Measurements from ENCODE around the gene DMWD. TPM values are rescaled to one million over a fixed set of nuclear protein-coding genes. Genes with fewer than 3 reads are reported as not detected.

The DMWD gene
- total and polyA plus RNA-seq, 2 donors (not counting 1 experiment from before 2014, with no cell fraction given): 25.1 to 86.4 TPM

DNA sequence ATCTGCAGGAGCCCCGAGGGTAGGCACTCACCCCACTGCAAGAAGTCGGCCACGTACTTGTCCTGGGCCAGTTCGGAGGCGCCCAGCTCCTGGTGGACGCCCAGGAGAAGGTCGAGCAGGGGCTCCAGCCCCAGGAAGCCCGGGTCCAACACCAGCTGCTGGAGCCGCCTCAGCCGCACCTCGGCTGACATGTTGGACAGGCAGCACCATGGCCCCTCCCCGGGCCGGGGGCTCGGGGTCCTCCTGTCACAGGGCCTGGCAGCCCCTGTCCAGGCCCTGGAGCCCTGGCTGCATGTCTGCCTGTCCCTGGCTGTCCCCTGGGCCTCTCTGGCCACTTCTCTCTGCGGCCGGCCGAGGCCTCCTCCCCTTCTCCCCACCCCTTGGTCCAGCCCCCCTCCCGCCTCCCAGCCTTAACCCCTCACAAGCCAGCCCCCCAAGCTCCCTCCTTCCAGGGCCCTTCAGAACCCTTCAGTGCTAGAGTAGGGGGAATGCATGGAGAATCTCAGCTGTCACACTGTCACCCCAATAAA is 10.4 kb downstream of the DMWD start, which contains the start of gene DMPK:
Gene DMPK (minus strand): TSS at position 329 of the 530 bp plus-strand sequence. CDS start 138 bp downstream, at position 191.
- no peaks in the 10 kb centered on the region for H3K9me3 Mint-ChIP-seq (ENCODE audit: insufficient read depth)
- peaks cover 0 to 4% (median 0%) of the 10 kb centered on the region in 3 donors for H3K9me3 ChIP-seq (ENCODE audit: control extremely low read depth in 1 of 3, control insufficient read depth in 2 of 3, insufficient read depth in 1 of 3, low read length in 2 of 3)
- peaks cover 10% of the 10 kb centered on the region for H3K27me3 Mint-ChIP-seq
- ChIA-PET POLR2A (interaction anchor here (0.5 to 1.2 kb wide), 3 partner anchors 11 to 26 kb away, joined by 3 to 4 read pairs (median 4); no protein-coding TSS in a partner anchor), CTCF (interaction anchor here (2.2 kb wide), 1 partner anchor 17 kb away, joined by 10 read pairs; no protein-coding TSS in a partner anchor)
- H3K4me3 ChIP-seq (ENCODE audit: control extremely low read depth in 1 of 5, extremely low read depth in 1 of 5, insufficient read depth in 1 of 5, low read depth in 2 of 5, low read length in 4 of 5): no peak within 1 kb of the TSS
- no peak within 1 kb of the TSS for H3K27ac Mint-ChIP-seq
- H3K27me3 ChIP-seq (replicated peaks in 1 of 4; ENCODE audit: control extremely low read depth in 1 of 4, control insufficient read depth in 3 of 4, insufficient read depth in 4 of 4, low read length in 3 of 4): peaks cover 0 to 23% (median 2%) of the 10 kb centered on the region in 4 experiments
- peaks cover 0 to 20% of the 10 kb centered on the region in 2 experiments for H3K36me3 ChIP-seq (replicated peaks in 1 of 2; ENCODE audit: control extremely low read depth in 1 of 2, control insufficient read depth in 1 of 2, extremely low read depth in 1 of 2, insufficient read depth in 2 of 2, low read length in 1 of 2)
- no peak within 1 kb of the TSS for H3K9ac ChIP-seq (ENCODE audit: low read length)
- peaks cover 17 to 22% of the 10 kb centered on the region in 2 donors for H3K4me1 ChIP-seq (ENCODE audit: control insufficient read depth in 2 of 2, insufficient read depth in 2 of 2, low read length in 2 of 2)
- H3K4me1 Mint-ChIP-seq: peaks cover 19% of the 10 kb centered on the region
- ATAC-seq (ENCODE audit: low read depth) (no peak), DNase-seq (no peak)
- H3K4me3 Mint-ChIP-seq: no peak within 1 kb of the TSS
- peaks cover 2% of the 10 kb centered on the region for H3K79me2 ChIP-seq (ENCODE audit: control insufficient read depth, insufficient read depth, low read length)
- no peak within 1 kb of the TSS for H2AFZ ChIP-seq (ENCODE audit: insufficient read depth, low read depth, low read length, poor library complexity, severe bottlenecking)
- no peak within 1 kb of the TSS for H3K4me2 ChIP-seq (replicated peaks; ENCODE audit: low read depth, low read length, poor library complexity, severe bottlenecking)
- TF ChIP-seq EZH2 (IDR thresholded peaks at IDR 0.05; ENCODE audit: borderline replicate concordance, insufficient read depth, low read depth, low read length, poor library complexity, severe bottlenecking): no peak
- TF ChIP-seq, protein P1, sequence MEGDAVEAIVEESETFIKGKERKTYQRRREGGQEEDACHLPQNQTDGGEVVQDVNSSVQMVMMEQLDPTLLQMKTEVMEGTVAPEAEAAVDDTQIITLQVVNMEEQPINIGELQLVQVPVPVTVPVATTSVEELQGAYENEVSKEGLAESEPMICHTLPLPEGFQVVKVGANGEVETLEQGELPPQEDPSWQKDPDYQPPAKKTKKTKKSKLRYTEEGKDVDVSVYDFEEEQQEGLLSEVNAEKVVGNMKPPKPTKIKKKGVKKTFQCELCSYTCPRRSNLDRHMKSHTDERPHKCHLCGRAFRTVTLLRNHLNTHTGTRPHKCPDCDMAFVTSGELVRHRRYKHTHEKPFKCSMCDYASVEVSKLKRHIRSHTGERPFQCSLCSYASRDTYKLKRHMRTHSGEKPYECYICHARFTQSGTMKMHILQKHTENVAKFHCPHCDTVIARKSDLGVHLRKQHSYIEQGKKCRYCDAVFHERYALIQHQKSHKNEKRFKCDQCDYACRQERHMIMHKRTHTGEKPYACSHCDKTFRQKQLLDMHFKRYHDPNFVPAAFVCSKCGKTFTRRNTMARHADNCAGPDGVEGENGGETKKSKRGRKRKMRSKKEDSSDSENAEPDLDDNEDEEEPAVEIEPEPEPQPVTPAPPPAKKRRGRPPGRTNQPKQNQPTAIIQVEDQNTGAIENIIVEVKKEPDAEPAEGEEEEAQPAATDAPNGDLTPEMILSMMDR (IDR thresholded peaks at IDR 0.05): no peak
- intact Hi-C loops (cut with micrococcal nuclease): no loop called here
- no peak within 1 kb of the TSS for H3K27ac ChIP-seq (ENCODE audit: low read length in 2 of 2)
- peaks cover 90% of the 10 kb centered on the region for H4K20me1 ChIP-seq (ENCODE audit: control insufficient read depth, insufficient read depth, low read length, poor library complexity, severe bottlenecking)
- 64% methylated on average over 17 of the region's 18 CpGs for WGBS (ENCODE audit: insufficient coverage)
